ENCODE results near the gene EPHB2. TPM values are rescaled to one million over a fixed set of nuclear protein-coding genes. Genes with fewer than 3 reads are reported as not detected.

Gene EPHB2
- total and polyA plus RNA-seq, 11 donors: 0.11 to 6.3 (median 0.70) TPM

- 29 to 44% (median 33%) methylated on average over 1 of the region's 1 CpG for WGBS, 4 donors
- no peaks in the 10 kb centered on the region for H3K36me3 ChIP-seq
- H3K4me3 ChIP-seq: no peak overlapping the region
- H3K9me3 ChIP-seq: no peaks in the 10 kb centered on the region
- H3K4me1 ChIP-seq: peaks cover 0 to 29% (median 6%) of the 10 kb centered on the region in 12 donors
- intact Hi-C loops (cut with DNase I): no loop called here
- ATAC-seq (no peak), DNase-seq (no peak)
- no peaks in the 10 kb centered on the region for H3K27me3 ChIP-seq
- H3K27ac ChIP-seq: peak overlapping the region in 3 of 12 donors; percentile 31 to 85 (median 40)
- TF ChIP-seq CTCF (IDR thresholded peaks at IDR 0.05) (no peak), POLR2A (IDR thresholded peaks at IDR 0.05) (no peak)
These were observed 40.0 kb downstream of the EPHB2 start for GRCh38 chr1:22750685-22751051.

GRCh38 chr1:22751124-22751531 lies 40.5 kb downstream of the EPHB2 start:
- intact Hi-C loops (cut with DNase I): no loop called here
- DNase-seq: no peak

GRCh38 chr1:22752339-22752738 lies 41.7 kb downstream of the EPHB2 start:
- WGBS, 4 donors: 90 to 97% (median 95%) methylated on average over 1 of the region's 1 CpG
- Histone ChIP-seq H3K27ac (no peak overlapping the region), H3K9me3 (no peaks in the 10 kb centered on the region), H3K4me3 (no peak overlapping the region), H3K36me3 (no peaks in the 10 kb centered on the region), H3K27me3 (no peaks in the 10 kb centered on the region), H3K4me1 (peaks cover 0 to 18% (median 6%) of the 10 kb centered on the region in 12 donors)
- DNase-seq: no peak
- intact Hi-C loops (cut with DNase I): no loop called here
- ATAC-seq: no peak
- TF ChIP-seq CTCF (IDR thresholded peaks at IDR 0.05): no peak
- TF ChIP-seq POLR2A (IDR thresholded peaks at IDR 0.05): no peak

More at GRCh38 chr1:22751124-22751531, 40.5 kb downstream of the EPHB2 start:
- H3K27ac ChIP-seq: peak overlapping the region in 1 of 12 donors; percentile 85
- H3K36me3 ChIP-seq: no peaks in the 10 kb centered on the region
- 63 to 79% (median 73%) methylated on average over 6 of the region's 6 CpGs for WGBS, 4 donors
- H3K27me3 ChIP-seq: no peaks in the 10 kb centered on the region
- peaks cover 0 to 25% (median 6%) of the 10 kb centered on the region in 12 donors for H3K4me1 ChIP-seq
- no peak for ATAC-seq
- H3K9me3 ChIP-seq: no peaks in the 10 kb centered on the region
- no peak for TF ChIP-seq POLR2A (IDR thresholded peaks at IDR 0.05)
- no peak for TF ChIP-seq CTCF (IDR thresholded peaks at IDR 0.05)
- H3K4me3 ChIP-seq: no peak overlapping the region

- Histone ChIP-seq H3K27ac (no peak overlapping the region), H3K4me1 (peaks cover 0 to 18% (median 6%) of the 10 kb centered on the region in 12 donors), H3K36me3 (no peaks in the 10 kb centered on the region), H3K27me3 (no peaks in the 10 kb centered on the region), H3K9me3 (no peaks in the 10 kb centered on the region), H3K4me3 (no peak overlapping the region)
- ATAC-seq (peak in 3 of 4 donors; percentile 29 to 57 (median 39)), DNase-seq (peak in 1 of 5 donors; percentile 51)
- 52 to 72% (median 62%) methylated on average over 8 to 12 of the region's 12 CpGs for WGBS, 4 donors
- TF ChIP-seq CTCF (IDR thresholded peaks at IDR 0.05): no peak
- TF ChIP-seq POLR2A (IDR thresholded peaks at IDR 0.05): no peak
- intact Hi-C loops (cut with DNase I): no loop called here
These were observed 42.9 kb downstream of the EPHB2 start for GRCh38 chr1:22753481-22753971.
